Mesodermal cell (in vitro differentiated cells): ENCODE results near the gene KCNK4.
A peak's percentile ranks its signal among the peaks of the same experiment; 100 is the strongest.
"Not testable (repeated sequence)": the region's sequence is repeated elsewhere in the genome, so short reads cannot be mapped to it uniquely, and the experiment has no call there.

Source experiments
- H3K27ac ChIP-seq: 2 replicates; pipeline ENCODE4 v1.7.0; 2013; ENCODE audit warnings: mild to moderate bottlenecking, low read depth, low read length, moderate library complexity; ENCODE audit not compliant: severe bottlenecking
- H3K36me3 ChIP-seq: 2 replicates; pipeline ENCODE4 v1.7.1; 2013; ENCODE audit warnings: mild to moderate bottlenecking, low read length, moderate library complexity; ENCODE audit not compliant: control insufficient read depth, insufficient read depth
- H3K4me1 ChIP-seq: one replicate; pipeline ENCODE4 v1.7.1; 2013; ENCODE audit warnings: mild to moderate bottlenecking, low read length; ENCODE audit not compliant: insufficient read depth, control insufficient read depth, poor library complexity, severe bottlenecking
- H3K4me3 ChIP-seq: 2 replicates; pipeline ENCODE4 v1.7.0; 2013; ENCODE audit warnings: low read length, control low read depth, mild to moderate bottlenecking; ENCODE audit not compliant: insufficient read depth, poor library complexity, severe bottlenecking; ENCODE audit errors: extremely low read depth
- H3K9me3 ChIP-seq: 2 replicates; pipeline ENCODE4 v1.7.1; 2013; ENCODE audit warnings: mild to moderate bottlenecking, low read length, moderate library complexity; ENCODE audit not compliant: control insufficient read depth
- WGBS, 2 experiments: methylation state at CpG; one replicate each; pipeline ENCODE4 v1.1.5; 2013; ENCODE audit warnings: missing lambda C conversion rate in 2 of 2; ENCODE audit not compliant: insufficient coverage in 2 of 2; 5-methylcytosine and 5-hydroxymethylcytosine counted together

Gene KCNK4

GRCh38 chr11:64315667-64316526 is 24.8 kb downstream of the KCNK4 start:
- Histone ChIP-seq H3K4me3 (peak overlapping the region; percentile 95), H3K36me3 (peaks cover 32% of the 10 kb centered on the region)
- H3K27ac ChIP-seq, H3K9me3 ChIP-seq, H3K4me1 ChIP-seq: not testable (repeated sequence)
- 92 to 94% methylated on average over 14 to 20 of the region's 25 CpGs for WGBS, 2 experiments

- peaks cover 8% of the 10 kb centered on the region for H3K4me1 ChIP-seq
- no peaks in the 10 kb centered on the region for H3K9me3 ChIP-seq
- 3 to 5% methylated on average over 16 to 22 of the region's 32 CpGs for WGBS, 2 experiments
- H3K36me3 ChIP-seq, result peaks cover 33% of the 10 kb centered on the region
- peak overlapping the region; percentile 97 for H3K27ac ChIP-seq
- H3K4me3 ChIP-seq, result peak overlapping the region; percentile 95
These were observed 25.7 kb downstream of the KCNK4 start for GRCh38 chr11:64316672-64317324.

GRCh38 chr11:64317325-64317960 is 26.3 kb downstream of the KCNK4 start, which contains the start of gene TRMT112:
TSS of gene TRMT112 (minus strand) at chr11:64317559. CDS start at chr11:64317526, 33 bp downstream.
- peak within 1 kb of the TSS; percentile 97 for H3K27ac ChIP-seq
- peak within 1 kb of the TSS; percentile 95 for H3K4me3 ChIP-seq
- WGBS, 2 experiments, result 0 to 1% methylated on average over 36 to 42 of the region's 43 CpGs
- peaks cover 39% of the 10 kb centered on the region for H3K36me3 ChIP-seq
- H3K9me3 ChIP-seq, result no peaks in the 10 kb centered on the region
- H3K4me1 ChIP-seq, result peaks cover 8% of the 10 kb centered on the region

- Histone ChIP-seq H3K36me3 (peaks cover 45% of the 10 kb centered on the region), H3K27ac (peak within 1 kb of the TSS; percentile 97), H3K4me3 (peak within 1 kb of the TSS; percentile 95), H3K9me3 (no peaks in the 10 kb centered on the region), H3K4me1 (peaks cover 12% of the 10 kb centered on the region)
- WGBS, 2 experiments, result 0 to 1% methylated on average over 39 to 57 of the region's 61 CpGs
These were observed 27.1 kb downstream of the KCNK4 start, which contains the start of gene PRDX5 for GRCh38 chr11:64317961-64318765. TSS of gene PRDX5 (plus strand) at chr11:64318121. CDS start at chr11:64318216, 95 bp downstream.

- no peak overlapping the region for H3K27ac ChIP-seq
- peak overlapping the region; percentile 95 for H3K4me3 ChIP-seq
- WGBS, 2 experiments, result 27 to 42% methylated on average over 6 to 14 of the region's 19 CpGs
- H3K36me3 ChIP-seq, result peaks cover 39% of the 10 kb centered on the region
- H3K4me1 ChIP-seq, result peaks cover 13% of the 10 kb centered on the region
- H3K9me3 ChIP-seq, result no peaks in the 10 kb centered on the region
These were observed 28.0 kb downstream of the KCNK4 start for GRCh38 chr11:64318766-64319761.

- no peak overlapping the region for H3K27ac ChIP-seq
- no peak overlapping the region for H3K4me3 ChIP-seq
- 98 to 100% methylated on average over 6 of the region's 7 CpGs for WGBS, 2 experiments
- peaks cover 22% of the 10 kb centered on the region for H3K4me1 ChIP-seq
- H3K36me3 ChIP-seq, result peaks cover 29% of the 10 kb centered on the region
- no peaks in the 10 kb centered on the region for H3K9me3 ChIP-seq
These were observed 29.5 kb downstream of the KCNK4 start for GRCh38 chr11:64320556-64320955.

GRCh38 chr11:64321026-64321425 is 29.9 kb downstream of the KCNK4 start:
- WGBS, 2 experiments, result 95 to 96% methylated on average over 5 of the region's 5 CpGs
- peaks cover 22% of the 10 kb centered on the region for H3K4me1 ChIP-seq
- no peak overlapping the region for H3K27ac ChIP-seq
- H3K36me3 ChIP-seq, result peaks cover 25% of the 10 kb centered on the region
- no peaks in the 10 kb centered on the region for H3K9me3 ChIP-seq
- no peak overlapping the region for H3K4me3 ChIP-seq

- peaks cover 22% of the 10 kb centered on the region for H3K4me1 ChIP-seq
- no peak overlapping the region for H3K27ac ChIP-seq
- 97 to 100% methylated on average over 4 to 5 of the region's 5 CpGs for WGBS, 2 experiments
- no peak overlapping the region for H3K4me3 ChIP-seq
- H3K36me3 ChIP-seq, result peaks cover 24% of the 10 kb centered on the region
- no peaks in the 10 kb centered on the region for H3K9me3 ChIP-seq
These were observed 30.4 kb downstream of the KCNK4 start for GRCh38 chr11:64321533-64321932.

- WGBS, 2 experiments, result 81% methylated on average over 6 of the region's 7 CpGs
- H3K36me3 ChIP-seq, result peaks cover 24% of the 10 kb centered on the region
- H3K4me3 ChIP-seq, result no peak overlapping the region
- no peak overlapping the region for H3K27ac ChIP-seq
- H3K4me1 ChIP-seq, result peaks cover 22% of the 10 kb centered on the region
- no peaks in the 10 kb centered on the region for H3K9me3 ChIP-seq
These were observed 31.8 kb downstream of the KCNK4 start for GRCh38 chr11:64322925-64323260.
